KBM-7 (cell line): ENCODE measurements around the gene CLDN25.
A peak's percentile ranks its signal among the peaks of the same experiment; 100 is the strongest.

Experiments used
- DNase-seq: peaks from one replicate; pipeline ENCODE4 v3.0.0-alpha.2; 2015
- in situ Hi-C: fragments of 300-500 bp; cut with MboI; formaldehyde crosslinking; loops from 2 replicates; pipeline ENCODE4 v1.14.3; 2020; ENCODE audit warnings: low sequenced_read_pairs, low pct_unique_long_range_greater_than_20kb, mixed read lengths

CLDN25 gene

DNA sequence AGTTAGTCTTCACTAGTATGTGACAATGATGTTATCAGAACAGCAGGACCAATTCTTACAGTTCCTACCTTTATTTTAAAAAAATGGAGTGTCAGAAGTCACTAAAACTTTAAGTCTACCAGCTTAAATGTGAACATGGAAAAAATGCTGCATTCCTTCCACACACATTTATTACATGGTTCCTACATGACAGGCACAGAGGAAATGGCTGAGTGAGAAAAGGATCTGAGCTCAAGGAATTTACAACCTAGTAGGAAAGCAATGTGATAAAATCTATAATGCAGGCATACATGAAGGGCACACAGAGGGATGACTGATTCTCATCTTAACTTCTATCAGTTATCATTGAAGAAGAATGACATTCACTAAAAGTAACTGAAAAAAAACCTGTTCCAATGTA, 23.0 kb downstream of the CLDN25 start:
- no peak for DNase-seq
- in situ Hi-C loops = no loop called here

DNA sequence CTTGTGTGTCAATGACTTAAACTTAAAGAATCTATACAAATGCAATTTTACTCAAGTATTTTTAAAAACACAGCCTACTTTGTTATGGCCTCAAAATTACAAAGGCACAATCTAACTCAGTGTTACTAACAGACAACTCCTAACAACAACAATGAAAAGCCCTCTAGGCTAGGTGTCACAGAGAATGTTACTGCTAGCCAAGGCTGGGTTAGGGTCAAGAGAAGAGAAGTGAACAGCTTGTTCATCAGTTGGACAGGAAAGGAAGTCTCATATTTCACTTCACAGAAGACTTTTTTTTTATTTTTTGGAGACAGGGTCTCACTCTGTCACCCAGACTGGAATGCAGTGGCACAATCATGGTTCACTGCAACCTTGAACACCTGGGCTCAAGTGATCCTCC, 26.0 kb downstream of the CLDN25 start:
- in situ Hi-C loops = no loop called here
- DNase-seq = no peak

DNA sequence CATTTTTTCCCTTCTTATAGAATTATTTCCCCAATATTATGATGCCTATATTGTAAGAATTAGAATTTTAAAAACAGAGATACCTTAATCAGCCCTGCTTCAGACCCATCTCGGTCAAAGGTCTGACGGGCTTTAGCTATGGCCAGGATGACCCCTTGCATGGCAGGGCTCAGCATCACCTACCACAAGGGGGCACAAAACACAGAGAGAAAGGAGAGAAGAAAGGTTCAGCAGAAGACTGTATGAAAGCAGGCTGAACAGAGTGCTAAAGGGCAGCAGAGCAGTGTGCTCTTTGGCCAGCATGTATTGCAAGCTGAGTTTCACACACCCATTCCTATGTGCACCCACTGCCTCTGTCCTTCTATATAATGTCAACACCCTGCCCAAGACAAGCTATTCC, 26.8 kb downstream of the CLDN25 start:
- DNase-seq = peak; percentile 47
- in situ Hi-C loops = no loop called here

DNA sequence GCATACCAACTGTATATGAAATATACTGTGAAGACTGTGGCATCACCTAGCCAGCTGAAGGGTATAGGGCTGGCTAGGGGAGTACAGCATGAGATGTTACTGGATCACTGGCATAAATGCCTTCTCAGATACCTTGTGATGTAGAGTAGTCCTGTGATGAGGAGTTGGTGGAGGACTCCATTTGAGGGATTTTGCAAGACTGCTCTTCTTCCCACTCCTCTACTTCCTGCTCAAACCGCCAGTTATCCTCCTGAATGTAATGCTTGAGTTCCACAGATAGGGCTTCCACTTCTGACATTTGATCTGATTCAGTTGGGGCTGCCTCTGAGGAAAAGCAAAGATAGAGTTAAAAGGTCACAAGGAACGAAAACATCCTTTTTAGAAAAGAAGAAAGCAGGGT, 29.3 kb downstream of the CLDN25 start:
- in situ Hi-C loops = no loop called here
- no peak for DNase-seq

DNA sequence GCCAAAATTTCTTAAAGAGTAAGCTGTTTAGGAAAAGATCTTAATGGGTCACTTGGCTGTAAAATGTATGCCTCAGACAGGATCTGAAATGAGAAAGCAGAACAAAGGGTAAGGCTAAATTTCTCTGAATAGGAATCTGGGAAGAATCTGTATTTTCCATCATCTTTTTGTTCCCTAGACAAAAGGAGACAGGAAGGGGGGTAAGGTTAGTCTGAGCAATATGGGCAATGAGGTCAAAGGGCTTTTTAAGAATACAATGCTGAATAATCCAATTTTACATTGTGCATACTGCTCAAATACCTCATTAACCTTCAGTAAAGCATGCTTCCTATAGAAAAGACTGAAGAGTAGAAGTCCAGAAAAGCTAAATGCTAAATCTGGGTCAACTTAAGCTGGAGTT, 34.6 kb downstream of the CLDN25 start:
- DNase-seq = no peak
- in situ Hi-C loops = no loop called here

DNA sequence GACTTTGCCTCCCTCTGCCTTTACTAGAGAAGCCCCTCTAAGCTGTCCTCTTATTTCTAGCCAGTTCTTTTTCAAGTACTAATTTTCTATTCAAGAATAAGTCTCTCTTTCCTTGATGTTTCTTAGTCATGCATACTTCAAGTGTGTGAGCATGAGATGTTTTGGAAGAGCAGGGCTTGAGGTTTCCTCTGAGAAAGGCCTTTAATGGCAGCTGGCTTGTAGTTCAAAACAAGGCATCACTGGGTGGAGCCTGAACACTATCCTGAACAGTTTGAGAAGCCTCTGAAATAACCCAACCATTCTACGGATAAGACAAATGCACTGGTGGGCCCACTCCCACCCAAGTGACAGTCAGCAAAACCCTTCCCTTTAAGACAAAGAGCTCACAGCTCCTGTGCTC, 37.6 kb downstream of the CLDN25 start:
- in situ Hi-C loops = no loop called here
- DNase-seq = no peak

DNA sequence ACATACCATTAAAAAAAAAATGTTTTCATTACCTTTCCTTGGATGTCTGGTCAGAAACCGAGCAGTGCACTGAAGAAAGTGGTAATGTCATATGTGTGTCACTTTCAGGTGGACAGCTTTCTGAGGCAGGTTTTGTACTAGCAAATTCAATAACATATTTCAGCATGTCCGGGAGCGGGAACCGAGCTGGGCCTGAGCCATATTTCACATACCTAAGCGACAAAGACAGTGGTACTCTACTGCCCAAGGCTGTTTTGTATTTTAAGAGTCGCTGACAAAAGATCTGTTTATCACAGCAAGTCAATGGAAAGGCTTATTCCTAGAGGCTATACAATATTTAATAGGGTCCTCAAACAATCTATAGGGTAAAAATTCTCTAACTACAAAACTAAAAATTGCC, 38.0 kb downstream of the CLDN25 start:
- in situ Hi-C loops = no loop called here
- DNase-seq = no peak

DNA sequence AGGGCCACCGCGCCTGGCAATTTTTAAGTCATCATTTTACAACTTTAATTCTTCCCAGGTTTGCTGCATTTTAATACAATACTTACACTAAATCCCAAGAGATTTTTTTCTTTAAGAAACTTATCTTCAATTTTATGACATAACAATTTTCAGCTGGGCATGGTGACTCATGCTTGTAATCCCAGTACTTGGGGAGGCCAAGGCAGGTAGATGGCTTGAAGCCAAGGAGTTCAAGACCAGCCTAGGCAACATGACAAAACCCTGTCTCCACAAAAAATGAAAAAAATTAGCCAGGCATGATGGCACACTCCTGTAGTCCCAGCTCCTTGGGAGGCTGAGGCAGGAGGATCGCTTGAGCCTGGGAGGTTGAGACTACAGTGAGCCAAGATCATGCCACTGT, 38.8 kb downstream of the CLDN25 start:
- no peak for DNase-seq
- in situ Hi-C loops = no loop called here

DNA sequence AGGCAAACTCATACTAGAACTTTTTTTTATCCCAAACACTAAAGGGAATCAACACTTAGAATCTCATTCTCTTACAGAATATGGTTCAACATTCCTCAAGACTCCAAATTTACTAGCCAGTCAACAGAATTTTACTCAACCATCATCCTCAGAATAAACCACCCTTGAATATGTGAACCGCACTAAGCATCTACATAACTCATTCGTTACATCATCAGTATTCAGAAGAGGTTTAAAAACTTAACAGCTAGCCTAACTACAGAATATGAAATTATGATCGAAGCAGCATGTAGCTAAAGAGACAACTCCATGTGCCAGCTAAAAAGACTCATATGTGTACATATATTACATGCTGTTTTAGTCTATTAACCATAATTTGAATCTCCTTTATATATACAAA, 47.9 kb downstream of the CLDN25 start:
- DNase-seq = no peak
- in situ Hi-C loops = no loop called here

DNA sequence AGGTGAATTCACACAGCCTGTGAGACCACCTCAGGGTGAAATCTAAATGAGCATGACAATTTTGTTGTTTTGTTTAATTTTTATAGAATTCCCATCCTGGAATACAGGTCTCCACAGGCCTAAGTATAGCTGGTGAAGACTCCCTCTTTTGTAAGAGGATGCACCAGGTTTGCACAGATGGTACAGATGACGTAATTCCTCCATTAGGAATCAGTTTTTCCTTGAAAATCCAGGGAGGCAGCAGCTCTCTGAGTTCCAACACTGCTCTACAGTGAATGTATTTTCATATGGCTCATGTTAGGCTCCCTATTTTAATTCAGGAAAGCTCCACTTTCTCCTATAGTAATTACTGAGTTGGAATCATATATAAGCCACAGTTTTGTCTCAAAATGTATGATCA, 48.6 kb downstream of the CLDN25 start:
- DNase-seq = no peak
- in situ Hi-C loops = no loop called here

DNA sequence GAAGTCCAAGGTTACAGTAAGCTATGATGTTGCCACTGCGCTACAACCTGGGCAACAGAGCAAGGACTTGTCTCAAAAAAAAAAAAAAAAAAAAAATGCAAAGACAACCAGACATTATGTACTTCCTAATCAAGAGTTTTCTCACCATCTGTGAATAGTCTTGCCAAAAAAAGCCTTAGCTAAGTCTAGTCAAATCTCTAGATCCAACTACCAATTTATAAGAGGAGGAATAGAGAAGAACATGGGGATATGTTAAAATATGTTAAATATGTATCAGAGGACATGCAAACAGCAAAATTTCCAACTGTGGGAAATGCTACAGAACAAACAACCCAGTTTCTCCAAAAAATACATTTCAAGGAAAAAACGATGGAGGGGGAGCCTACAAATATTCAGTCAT, 50.2 kb downstream of the CLDN25 start:
- in situ Hi-C loops = no loop called here
- no peak for DNase-seq
